K562 (cell line): ENCODE results near the gene TTLL9. TPM values are rescaled to one million over a fixed set of nuclear protein-coding genes. Genes with fewer than 3 reads are reported as not detected.

Experiments
- ATF6 ChIP-seq: sonication (generic); formaldehyde crosslinking; IDR thresholded peaks from 2 replicates; pipeline ENCODE4 v1.4.0; 2020; ENCODE audit warnings: mild to moderate bottlenecking, missing genetic modification reagents
- DACH1 ChIP-seq: fragments of 450-650 bp; IDR thresholded peaks from 2 replicates; pipeline ENCODE4 v1.6.1; 2018; ENCODE audit not compliant: partially characterized antibody
- FOXP1 ChIP-seq: sonication (generic); formaldehyde crosslinking; IDR thresholded peaks from 2 replicates; pipeline ENCODE4 v1.8.0; 2022; ENCODE audit warnings: mild to moderate bottlenecking, missing genetic modification reagents
- FOXP4 ChIP-seq: sonication (generic); formaldehyde crosslinking; IDR thresholded peaks from 2 replicates; pipeline ENCODE4 v1.8.0; 2022; ENCODE audit warnings: mild to moderate bottlenecking, missing genetic modification reagents, borderline replicate concordance
- HDAC8 ChIP-seq: fragments of 450-650 bp; IDR thresholded peaks from 2 replicates; pipeline ENCODE4 v1.6.1; 2016; ENCODE audit warnings: mild to moderate bottlenecking, missing genetic modification characterization, moderate library complexity, missing compliant biosample characterization
- HMG20B ChIP-seq: fragments of 250-450 bp; sonication (Bioruptor Pico); IDR thresholded peaks from 2 replicates; pipeline ENCODE4 v1.5.0; 2021; ENCODE audit warnings: mild to moderate bottlenecking
- HNRNPH1 ChIP-seq: fragments of 200-400 bp; formaldehyde crosslinking; optimal IDR thresholded peaks from 2 replicates; pipeline ENCODE3; 2017; ENCODE audit warnings: low read depth, mild to moderate bottlenecking, low read length, moderate library complexity
- JUNB ChIP-seq: fragments of 450-650 bp; formaldehyde crosslinking; conservative IDR thresholded peaks from 2 replicates; pipeline ENCODE4 v1.4.0; 2020; ENCODE audit warnings: mild to moderate bottlenecking
- KHSRP ChIP-seq: fragments of 450-650 bp; IDR thresholded peaks from 2 replicates; pipeline ENCODE4 v1.6.1; 2017
- RBBP5 ChIP-seq: fragments of 200-600 bp; sonication (generic); IDR thresholded peaks from 2 replicates; pipeline ENCODE4 v1.6.1; 2012; ENCODE audit warnings: borderline replicate concordance, mild to moderate bottlenecking, low read length, control low read depth, inconsistent platforms; ENCODE audit not compliant: insufficient read depth, poor library complexity, severe bottlenecking
- RCOR1 ChIP-seq, 2 experiments: IDR thresholded peaks; 2 replicates each; pipeline ENCODE4 v1.6.1; 2012; ENCODE audit warnings: low read depth in 2 of 2, low read length in 2 of 2, borderline replicate concordance in 1 of 2, improper control_type of control experiment in 1 of 2
- SMARCE1 ChIP-seq: fragments of 450-650 bp; IDR thresholded peaks from 2 replicates; pipeline ENCODE4 v1.7.1; 2016; ENCODE audit warnings: mild to moderate bottlenecking
- TEAD4 ChIP-seq, 2 experiments: sonication (generic) in 1 of 2; formaldehyde crosslinking in 1 of 2; IDR thresholded peaks; 2 replicates each; pipeline versions ENCODE4 v1.6.1 to v1.8.0; 2012 to 2022; ENCODE audit warnings: borderline replicate concordance in 1 of 2, inconsistent platforms in 1 of 2, low read length in 1 of 2, mild to moderate bottlenecking in 1 of 2, missing genetic modification reagents in 1 of 2
- TFAP4 ChIP-seq: sonication (generic); formaldehyde crosslinking; IDR thresholded peaks from 2 replicates; pipeline ENCODE4 v1.8.0; 2022; ENCODE audit warnings: missing genetic modification reagents, mild to moderate bottlenecking, moderate library complexity, borderline replicate concordance
- XRCC4 ChIP-seq: IDR thresholded peaks from one replicate; pipeline ENCODE4 v1.6.1; 2011; ENCODE audit not compliant: insufficient read depth, insufficient read length; ENCODE audit errors: extremely low read depth
- ZNF354B ChIP-seq: fragments of 250-450 bp; sonication (Bioruptor Pico); IDR thresholded peaks from 2 replicates; pipeline ENCODE4 v1.4.0; 2020
- ZNF398 ChIP-seq: fragments of 250-450 bp; sonication (Bioruptor Pico); IDR thresholded peaks from 2 replicates; pipeline ENCODE4 v1.8.0; 2021; ENCODE audit warnings: moderate library complexity, mild to moderate bottlenecking, inconsistent platforms
- ZNF408 ChIP-seq: fragments of 250-450 bp; sonication (Bioruptor Pico); IDR thresholded peaks from 2 replicates; pipeline ENCODE4 v1.4.0; 2020; ENCODE audit warnings: low read depth, mild to moderate bottlenecking, moderate library complexity
- ZNF75A ChIP-seq: fragments of 450-650 bp; formaldehyde crosslinking; IDR thresholded peaks from 2 replicates; pipeline ENCODE4 v1.4.0; 2020; ENCODE audit warnings: mild to moderate bottlenecking
- ZNF76 ChIP-seq: fragments of 250-450 bp; sonication (Bioruptor Pico); IDR thresholded peaks from 2 replicates; pipeline ENCODE4 v1.4.0; 2020; ENCODE audit warnings: mild to moderate bottlenecking, moderate library complexity, borderline replicate concordance
- polyA plus RNA-seq, 8 experiments: library from polyadenylated mRNA; depleted of rRNA in 4 of 8; stranded (reverse) in 5 of 8; unstranded in 3 of 8; fragments of >200 nt; fragmentation: Nextera tagmentation in 2 of 8; fragmentation: Illumina TruSeq in 1 of 8; extraction: Ambion mirVana in 2 of 8; extraction: Trizol in 1 of 8; gene quantifications; 2 replicates each; pipeline versions ENCODE4 v1.2.1 to v1.2.3, GENCODE V29; 2011 to 2014; ENCODE audit warnings: inconsistent platforms in 1 of 8, missing spikeins in 1 of 8
- total RNA-seq, 7 experiments: library from RNA; depleted of rRNA in 6 of 7; stranded (reverse); fragments of >200 nt in 6 of 7; fragmentation: Illumina TruSeq in 2 of 7; extraction: Trizol in 2 of 7; gene quantifications; 2 replicates each; pipeline versions ENCODE4 v1.2.1 to v1.2.3, GENCODE V29; 2011 to 2021; ENCODE audit warnings: low replicate concordance in 1 of 7

Gene TTLL9
- total and polyA plus RNA-seq, 9 of the 15 experiments (the other 6 are each of a cell fraction or from before 2014, with no cell fraction given), result 0.06 to 0.07 TPM; not detected in 7

- TF ChIP-seq SMARCE1 (no peak), TFAP4 (CRISPR knock-in tag) (peak; percentile 87), RBBP5 (peak; percentile 89), KHSRP (no peak), DACH1 (no peak), HNRNPH1 (no peak), JUNB (CRISPR knock-in tag) (no peak), ATF6 (CRISPR knock-in tag) (no peak), HMG20B (CRISPR knock-in tag) (no peak), XRCC4 (no peak), TEAD4 (IDR thresholded peaks at IDR 0.05; ENCODE audit: low read length) (no peak), TEAD4 (CRISPR knock-in tag; IDR thresholded peaks at IDR 0.05; ENCODE audit: borderline replicate concordance) (no peak), FOXP1 (CRISPR knock-in tag) (peak; percentile 29; the same call in 1 of the 2 replicates), FOXP4 (CRISPR knock-in tag) (no peak), ZNF408 (CRISPR knock-in tag) (no peak), RCOR1 (IDR thresholded peaks at IDR 0.05; ENCODE audit: borderline replicate concordance in 1 of 2, low read depth in 2 of 2, low read length in 2 of 2) (no peak; a peak in 1 of 4 replicates), ZNF354B (CRISPR knock-in tag) (no peak), ZNF398 (no peak), ZNF76 (no peak), ZNF75A (CRISPR knock-in tag) (no peak), HDAC8 (tag) (no peak)
These were observed 81.4 kb downstream of the TTLL9 start, which contains the start of gene PDRG1 (continued) for GRCh38 chr20:31951530-31952453.
